Ishikawa (cell line): ENCODE results near the gene ESPNL.

ENCODE experiments used
- EGR1 ChIP-seq: IDR thresholded peaks from 2 replicates; pipeline ENCODE4 v1.6.1; 2012
- RAD21 ChIP-seq: IDR thresholded peaks from 2 replicates; pipeline ENCODE4 v1.6.1; 2012; ENCODE audit warnings: low read depth
- TAF1 ChIP-seq: IDR thresholded peaks from 2 replicates; pipeline ENCODE4 v1.6.1; 2012; ENCODE audit warnings: low read depth, mild to moderate bottlenecking
- TCF12 ChIP-seq: IDR thresholded peaks from 2 replicates; pipeline ENCODE4 v1.6.1; 2012; ENCODE audit warnings: low read depth
- TEAD4 ChIP-seq: IDR thresholded peaks from 2 replicates; pipeline ENCODE4 v1.6.1; 2012

GRCh38 chr2:238165288-238165921 is 65.3 kb downstream of the ESPNL start:
- TF ChIP-seq TAF1 (no peak), TCF12 (no peak), RAD21 (no peak), TEAD4 (no peak), EGR1 (no peak)
